BE2C (cell line): ENCODE results near the gene TTLL11.

Source experiments
- DNase-seq: peaks from one replicate; pipeline ENCODE4 v3.0.0-alpha.2; 2020
- H3K27me3 ChIP-seq: fragments of 250-450 bp; sonication (Bioruptor Pico); 2 replicates; pipeline ENCODE4 v1.5.1; 2020; ENCODE audit warnings: mild to moderate bottlenecking
- H3K36me3 ChIP-seq: fragments of 250-450 bp; sonication (Bioruptor Pico); 2 replicates; pipeline ENCODE4 v1.5.1; 2020; ENCODE audit warnings: mild to moderate bottlenecking
- H3K4me1 ChIP-seq: fragments of 250-450 bp; sonication (Bioruptor Pico); 2 replicates; pipeline ENCODE4 v1.5.1; 2020
- H3K4me3 ChIP-seq: 2 replicates; pipeline ENCODE4 v1.5.1; 2011; ENCODE audit warnings: low read depth, low read length
- H3K9me3 ChIP-seq: fragments of 250-450 bp; sonication (Bioruptor Pico); 2 replicates; pipeline ENCODE4 v1.5.1; 2020
- CTCF ChIP-seq: IDR thresholded peaks from 2 replicates; pipeline ENCODE4 v1.5.1; 2012; ENCODE audit warnings: mild to moderate bottlenecking, low read depth, low read length

TTLL11 gene

GRCh38 chr9:122020398-122020797, 72.7 kb downstream of the TTLL11 start:
- no peaks in the 10 kb centered on the region for H3K9me3 ChIP-seq
- no peak overlapping the region for H3K4me3 ChIP-seq

GRCh38 chr9:122016744-122017143, 76.4 kb downstream of the TTLL11 start:
- DNase-seq = no peak
- Histone ChIP-seq H3K4me3 (no peak overlapping the region), H3K27me3 (no peaks in the 10 kb centered on the region), H3K4me1 (no peaks in the 10 kb centered on the region), H3K36me3 (no peaks in the 10 kb centered on the region), H3K9me3 (no peaks in the 10 kb centered on the region)
- peak; percentile 47 for TF ChIP-seq CTCF

More at GRCh38 chr9:122020398-122020797, 72.7 kb downstream of the TTLL11 start:
- DNase-seq = no peak
- no peaks in the 10 kb centered on the region for H3K36me3 ChIP-seq
- no peak for TF ChIP-seq CTCF
- no peaks in the 10 kb centered on the region for H3K27me3 ChIP-seq
- no peaks in the 10 kb centered on the region for H3K4me1 ChIP-seq

GRCh38 chr9:122016309-122016708, 76.8 kb downstream of the TTLL11 start:
- Histone ChIP-seq H3K27me3 (no peaks in the 10 kb centered on the region), H3K9me3 (no peaks in the 10 kb centered on the region; the same call in 1 of the 2 replicates), H3K36me3 (no peaks in the 10 kb centered on the region), H3K4me3 (no peak overlapping the region), H3K4me1 (no peaks in the 10 kb centered on the region)
- TF ChIP-seq CTCF = no peak
- no peak for DNase-seq

GRCh38 chr9:122015170-122015821, 77.8 kb downstream of the TTLL11 start:
- DNase-seq = no peak
- H3K27me3 ChIP-seq = no peaks in the 10 kb centered on the region
- H3K36me3 ChIP-seq = no peaks in the 10 kb centered on the region
- no peak for TF ChIP-seq CTCF
- no peaks in the 10 kb centered on the region; the same call in none of the 2 replicates for H3K9me3 ChIP-seq
- H3K4me1 ChIP-seq = 0 out of 2 replicates have a peak, but pooled peaks cover 4% of the 10 kb centered on the region
- no peak overlapping the region for H3K4me3 ChIP-seq

- Histone ChIP-seq H3K9me3 (no peaks in the 10 kb centered on the region; the same call in none of the 2 replicates), H3K4me3 (no peak overlapping the region), H3K27me3 (no peaks in the 10 kb centered on the region), H3K36me3 (no peaks in the 10 kb centered on the region), H3K4me1 (0 out of 2 replicates have a peak, but pooled peaks cover 4% of the 10 kb centered on the region)
- no peak for DNase-seq
- TF ChIP-seq CTCF = no peak
These were observed 81.2 kb downstream of the TTLL11 start for GRCh38 chr9:122011818-122012498.

- DNase-seq = no peak
- Histone ChIP-seq H3K4me1 (0 out of 2 replicates have a peak, but pooled peaks cover 4% of the 10 kb centered on the region), H3K9me3 (no peaks in the 10 kb centered on the region; the same call in none of the 2 replicates), H3K4me3 (no peak overlapping the region), H3K27me3 (no peaks in the 10 kb centered on the region), H3K36me3 (no peaks in the 10 kb centered on the region; the same call in 1 of the 2 replicates)
- TF ChIP-seq CTCF = no peak
These were observed 84.5 kb downstream of the TTLL11 start for GRCh38 chr9:122008559-122008958.
